HEK293 (cell line): ENCODE measurements around the gene TSPAN9.
A peak's percentile ranks its signal among the peaks of the same experiment; 100 is the strongest.

Experiments used
- CTCF ChIA-PET: fragments of 350-600 bp; formaldehyde crosslinking; extraction: SDS; loops from one replicate; lab custom pipeline; 2021; ENCODE audit warnings: antibody characterized with exemption; lab: Yijun Ruan, JAX
- POLR2A ChIA-PET: fragments of 300-600 bp; formaldehyde crosslinking; extraction: SDS; loops from one replicate; lab custom pipeline; 2020; ENCODE audit warnings: antibody characterized with exemption, inconsistent platforms; lab: Yijun Ruan, JAX
- H3K27ac ChIP-seq: fragments of 200-500 bp; sonication (Bioruptor generic); 2 replicates; pipeline ENCODE4 v1.5.1; 2014; ENCODE audit warnings: low read depth, low read length, control low read depth, inconsistent platforms; ENCODE audit errors: extremely low read depth
- H3K36me3 ChIP-seq, 2 experiments: fragments of 200-500 bp in 1 of 2; sonication (Bioruptor generic) in 1 of 2; 1 replicate in 1 of 2; 2 replicates in 1 of 2; pipeline ENCODE4 v1.5.1; 2014 to 2017; ENCODE audit warnings: inconsistent platforms in 2 of 2, low read length in 2 of 2; ENCODE audit not compliant: control insufficient read depth in 2 of 2, insufficient read depth in 1 of 2
- H3K4me1 ChIP-seq: fragments of 200-500 bp; sonication (Bioruptor generic); 2 replicates; pipeline ENCODE4 v1.5.1; 2014; ENCODE audit warnings: mild to moderate bottlenecking, low read length, inconsistent platforms; ENCODE audit not compliant: control insufficient read depth, insufficient read depth
- H3K4me3 ChIP-seq: 2 replicates; pipeline ENCODE4 v1.5.1; 2011; ENCODE audit warnings: low read depth, mild to moderate bottlenecking, control low read depth, low read length, moderate library complexity
- H3K9me3 ChIP-seq: fragments of 200-500 bp; sonication (Bioruptor generic); 2 replicates; pipeline ENCODE4 v1.5.1; 2014; ENCODE audit warnings: low read depth, low read length, inconsistent platforms; ENCODE audit not compliant: control insufficient read depth, insufficient read depth
- GFI1B ChIP-seq: fragments of 450-650 bp; formaldehyde crosslinking; IDR thresholded peaks from 2 replicates; pipeline ENCODE4 v1.5.1; 2016; ENCODE audit warnings: missing biosample characterization, missing genetic modification characterization
- GLI4 ChIP-seq: fragments of 450-650 bp; formaldehyde crosslinking; IDR thresholded peaks from 2 replicates; pipeline ENCODE4 v1.5.1; 2016; ENCODE audit warnings: missing biosample characterization, missing genetic modification characterization
- HOXD13 ChIP-seq: sonication (generic); formaldehyde crosslinking; IDR thresholded peaks from 2 replicates; pipeline ENCODE4 v1.8.0; 2022; ENCODE audit warnings: missing genetic modification reagents, borderline replicate concordance
- KLF16 ChIP-seq: fragments of 450-650 bp; formaldehyde crosslinking; IDR thresholded peaks from 2 replicates; pipeline ENCODE4 v1.5.1; 2017; ENCODE audit warnings: missing biosample characterization, missing genetic modification characterization
- OSR2 ChIP-seq: fragments of 450-650 bp; formaldehyde crosslinking; IDR thresholded peaks from 2 replicates; pipeline ENCODE4 v1.5.1; 2016; ENCODE audit warnings: missing biosample characterization, missing genetic modification characterization
- SALL2 ChIP-seq: fragments of 450-650 bp; formaldehyde crosslinking; IDR thresholded peaks from 2 replicates; pipeline ENCODE4 v1.5.0; 2017; ENCODE audit warnings: missing biosample characterization, mild to moderate bottlenecking, missing genetic modification characterization, borderline replicate concordance
- SCRT1 ChIP-seq: fragments of 450-650 bp; formaldehyde crosslinking; IDR thresholded peaks from 2 replicates; pipeline ENCODE4 v1.5.1; 2016; ENCODE audit warnings: missing biosample characterization, missing genetic modification characterization, borderline replicate concordance
- SCRT2 ChIP-seq: fragments of 450-650 bp; formaldehyde crosslinking; IDR thresholded peaks from 2 replicates; pipeline ENCODE4 v1.5.1; 2016; ENCODE audit warnings: missing biosample characterization, missing genetic modification characterization
- ZNF138 ChIP-seq: fragments of 450-650 bp; formaldehyde crosslinking; IDR thresholded peaks from 2 replicates; pipeline ENCODE4 v1.5.1; 2016; ENCODE audit warnings: missing biosample characterization, missing genetic modification characterization, borderline replicate concordance
- ZNF248 ChIP-seq: fragments of 450-650 bp; formaldehyde crosslinking; IDR thresholded peaks from 2 replicates; pipeline ENCODE4 v1.5.1; 2017; ENCODE audit warnings: missing biosample characterization, missing genetic modification characterization
- ZNF280D ChIP-seq: fragments of 450-650 bp; formaldehyde crosslinking; IDR thresholded peaks from 2 replicates; pipeline ENCODE4 v1.5.1; 2016; ENCODE audit warnings: missing biosample characterization, missing genetic modification characterization
- ZNF324 ChIP-seq: fragments of 450-650 bp; formaldehyde crosslinking; IDR thresholded peaks from 2 replicates; pipeline ENCODE4 v1.5.1; 2016; ENCODE audit warnings: missing biosample characterization, missing genetic modification characterization
- ZNF416 ChIP-seq: fragments of 450-650 bp; formaldehyde crosslinking; IDR thresholded peaks from 2 replicates; pipeline ENCODE4 v1.5.1; 2016; ENCODE audit warnings: missing biosample characterization, missing genetic modification characterization
- ZNF473 ChIP-seq: fragments of 450-650 bp; formaldehyde crosslinking; IDR thresholded peaks from 2 replicates; pipeline ENCODE4 v1.5.1; 2017; ENCODE audit warnings: missing biosample characterization, missing genetic modification characterization
- ZNF513 ChIP-seq: fragments of 450-650 bp; IDR thresholded peaks from 2 replicates; pipeline ENCODE4 v1.5.1; 2018; ENCODE audit warnings: missing biosample characterization, missing genetic modification characterization
- ZNF623 ChIP-seq: fragments of 450-650 bp; formaldehyde crosslinking; IDR thresholded peaks from 2 replicates; pipeline ENCODE4 v1.5.1; 2016; ENCODE audit warnings: missing biosample characterization, missing genetic modification characterization
- ZNF747 ChIP-seq: fragments of 450-650 bp; formaldehyde crosslinking; IDR thresholded peaks from 2 replicates; pipeline ENCODE4 v1.5.1; 2016; ENCODE audit warnings: missing biosample characterization, missing genetic modification characterization
- ZNF792 ChIP-seq: fragments of 450-650 bp; formaldehyde crosslinking; IDR thresholded peaks from 2 replicates; pipeline ENCODE4 v1.5.1; 2016; ENCODE audit warnings: missing biosample characterization, missing genetic modification characterization
- ZNF830 ChIP-seq: fragments of 450-650 bp; IDR thresholded peaks from 2 replicates; pipeline ENCODE4 v1.5.0; 2018; ENCODE audit warnings: missing biosample characterization, missing genetic modification characterization, low read depth, mild to moderate bottlenecking, moderate library complexity
- ZSCAN4 ChIP-seq: fragments of 450-650 bp; formaldehyde crosslinking; IDR thresholded peaks from 2 replicates; pipeline ENCODE4 v1.5.1; 2017; ENCODE audit warnings: missing biosample characterization, missing genetic modification characterization

TSPAN9 gene

GRCh38 chr12:3295225-3295624 lies 218.0 kb downstream of the TSPAN9 start:
- TF ChIP-seq SCRT1 (tag by site-specific recombination) (peak; percentile 58; the same call in 1 of the 2 replicates), KLF16 (tag by site-specific recombination) (no peak), ZNF747 (tag by site-specific recombination) (no peak), ZNF792 (no peak), ZNF280D (no peak), SCRT2 (peak; percentile 86), ZNF416 (no peak), HOXD13 (CRISPR knock-in tag) (no peak), ZNF324 (tag by site-specific recombination) (no peak), OSR2 (tag by site-specific recombination) (no peak), ZNF830 (tag by site-specific recombination) (no peak)
- ChIA-PET POLR2A (no interaction called here), CTCF (interaction anchor here (0.9 kb wide), 1 partner anchor 512 kb away, joined by 3 read pairs; no protein-coding TSS in a partner anchor)
- no peaks in the 10 kb centered on the region for H3K36me3 ChIP-seq
- H3K4me1 ChIP-seq = no peaks in the 10 kb centered on the region; the same call in 1 of the 2 replicates
- no peak overlapping the region for H3K4me3 ChIP-seq
- no peaks in the 10 kb centered on the region for H3K9me3 ChIP-seq
- no peak overlapping the region for H3K27ac ChIP-seq

GRCh38 chr12:3295646-3296408 lies 218.6 kb downstream of the TSPAN9 start:
- H3K27ac ChIP-seq = no peak overlapping the region
- ChIA-PET POLR2A (no interaction called here), CTCF (interaction anchor here (0.6 to 0.9 kb wide), 3 partner anchors 152 to 511 kb away, joined by 3 to 4 read pairs (median 3); no protein-coding TSS in a partner anchor)
- H3K36me3 ChIP-seq = no peaks in the 10 kb centered on the region
- no peaks in the 10 kb centered on the region; the same call in 1 of the 2 replicates for H3K4me1 ChIP-seq
- H3K4me3 ChIP-seq = no peak overlapping the region
- no peak for TF ChIP-seq ZNF248
- no peak for TF ChIP-seq SALL2 (tag by site-specific recombination)
- 0 out of 2 replicates have a peak, but pooled peaks have one; percentile 14 for TF ChIP-seq GFI1B (tag by site-specific recombination)
- H3K9me3 ChIP-seq = no peaks in the 10 kb centered on the region

GRCh38 chr12:3296409-3296701 lies 219.2 kb downstream of the TSPAN9 start:
- Histone ChIP-seq H3K27ac (no peak overlapping the region), H3K9me3 (no peaks in the 10 kb centered on the region), H3K4me1 (no peaks in the 10 kb centered on the region; the same call in 1 of the 2 replicates), H3K4me3 (no peak overlapping the region), H3K36me3 (no peaks in the 10 kb centered on the region)
- TF ChIP-seq GLI4 (tag by site-specific recombination) = no peak
- no peak for TF ChIP-seq ZSCAN4
- TF ChIP-seq ZNF513 (tag by site-specific recombination) = no peak
- TF ChIP-seq ZNF623 (tag by site-specific recombination) = no peak
- TF ChIP-seq ZNF138 (tag by site-specific recombination) = no peak
- TF ChIP-seq ZNF473 = no peak
- ChIA-PET CTCF (interaction anchor here (0.7 kb wide), 1 partner anchor 225 kb away, joined by 3 read pairs; no protein-coding TSS in a partner anchor), POLR2A (no interaction called here)
